ENCODE results near the gene ITGBL1.

Gene ITGBL1

DNA sequence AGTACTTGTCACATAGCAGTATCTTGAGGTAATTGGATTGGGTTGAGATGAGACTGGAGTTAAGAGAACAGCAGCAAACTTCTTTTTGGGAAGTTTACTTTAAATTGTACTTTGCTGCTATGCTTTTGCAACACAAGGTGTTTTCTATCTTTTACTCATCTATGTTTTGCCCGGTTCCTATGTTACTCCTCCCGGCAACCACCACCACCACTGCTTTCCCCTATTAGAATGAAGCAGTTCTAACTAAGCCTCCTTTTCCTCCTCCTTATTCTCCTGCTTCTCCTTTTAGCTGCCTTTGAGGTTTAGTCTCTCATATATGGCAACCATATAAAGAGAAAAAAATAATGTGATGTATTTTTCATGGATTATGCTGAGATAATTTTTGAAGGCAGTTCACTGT is 233.5 kb downstream of the ITGBL1 start:
- TF ChIP-seq, protein P1, sequence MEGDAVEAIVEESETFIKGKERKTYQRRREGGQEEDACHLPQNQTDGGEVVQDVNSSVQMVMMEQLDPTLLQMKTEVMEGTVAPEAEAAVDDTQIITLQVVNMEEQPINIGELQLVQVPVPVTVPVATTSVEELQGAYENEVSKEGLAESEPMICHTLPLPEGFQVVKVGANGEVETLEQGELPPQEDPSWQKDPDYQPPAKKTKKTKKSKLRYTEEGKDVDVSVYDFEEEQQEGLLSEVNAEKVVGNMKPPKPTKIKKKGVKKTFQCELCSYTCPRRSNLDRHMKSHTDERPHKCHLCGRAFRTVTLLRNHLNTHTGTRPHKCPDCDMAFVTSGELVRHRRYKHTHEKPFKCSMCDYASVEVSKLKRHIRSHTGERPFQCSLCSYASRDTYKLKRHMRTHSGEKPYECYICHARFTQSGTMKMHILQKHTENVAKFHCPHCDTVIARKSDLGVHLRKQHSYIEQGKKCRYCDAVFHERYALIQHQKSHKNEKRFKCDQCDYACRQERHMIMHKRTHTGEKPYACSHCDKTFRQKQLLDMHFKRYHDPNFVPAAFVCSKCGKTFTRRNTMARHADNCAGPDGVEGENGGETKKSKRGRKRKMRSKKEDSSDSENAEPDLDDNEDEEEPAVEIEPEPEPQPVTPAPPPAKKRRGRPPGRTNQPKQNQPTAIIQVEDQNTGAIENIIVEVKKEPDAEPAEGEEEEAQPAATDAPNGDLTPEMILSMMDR (IDR thresholded peaks at IDR 0.05) = no peak
- Histone ChIP-seq H3K4me1 (ENCODE audit: control insufficient read depth in 1 of 2, insufficient read depth in 1 of 2, low read depth in 1 of 2, low read length in 1 of 2) (no peaks in the 10 kb centered on the region), H3K27me3 (no peaks in the 10 kb centered on the region), H3K9me3 (no peaks in the 10 kb centered on the region), H3K4me3 (ENCODE audit: low read depth in 1 of 2, low read length in 1 of 2) (no peak overlapping the region), H3K27ac (no peak overlapping the region), H3K36me3 (no peaks in the 10 kb centered on the region)

DNA sequence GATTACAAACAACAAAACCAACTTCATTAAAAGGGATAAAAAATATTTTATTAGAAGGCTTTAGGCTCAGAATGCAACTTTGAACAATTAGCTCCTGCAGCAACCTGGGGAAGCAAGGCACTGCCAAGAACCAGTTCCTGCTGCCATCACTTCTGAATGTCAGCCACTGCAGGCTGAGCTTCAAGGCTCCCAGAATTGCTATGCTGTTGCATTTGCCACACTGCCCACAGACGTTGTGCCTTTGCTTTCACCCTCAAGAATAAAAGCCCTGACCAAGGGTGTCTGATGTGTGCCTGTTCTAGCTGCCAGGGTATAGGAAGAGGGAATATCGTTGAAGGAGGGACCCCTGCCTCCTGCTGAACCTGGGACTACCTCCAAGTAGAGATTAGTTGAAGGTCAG is 238.4 kb downstream of the ITGBL1 start:
- Histone ChIP-seq H3K9me3 (no peaks in the 10 kb centered on the region), H3K4me3 (ENCODE audit: low read depth in 1 of 2, low read length in 1 of 2) (no peak overlapping the region), H3K36me3 (no peaks in the 10 kb centered on the region), H3K4me1 (ENCODE audit: control insufficient read depth in 1 of 2, insufficient read depth in 1 of 2, low read depth in 1 of 2, low read length in 1 of 2) (peaks cover 0 to under 1% of the 10 kb centered on the region in 2 experiments), H3K27ac (no peak overlapping the region), H3K27me3 (no peaks in the 10 kb centered on the region)
- TF ChIP-seq, protein P1 (IDR thresholded peaks at IDR 0.05) = no peak

DNA sequence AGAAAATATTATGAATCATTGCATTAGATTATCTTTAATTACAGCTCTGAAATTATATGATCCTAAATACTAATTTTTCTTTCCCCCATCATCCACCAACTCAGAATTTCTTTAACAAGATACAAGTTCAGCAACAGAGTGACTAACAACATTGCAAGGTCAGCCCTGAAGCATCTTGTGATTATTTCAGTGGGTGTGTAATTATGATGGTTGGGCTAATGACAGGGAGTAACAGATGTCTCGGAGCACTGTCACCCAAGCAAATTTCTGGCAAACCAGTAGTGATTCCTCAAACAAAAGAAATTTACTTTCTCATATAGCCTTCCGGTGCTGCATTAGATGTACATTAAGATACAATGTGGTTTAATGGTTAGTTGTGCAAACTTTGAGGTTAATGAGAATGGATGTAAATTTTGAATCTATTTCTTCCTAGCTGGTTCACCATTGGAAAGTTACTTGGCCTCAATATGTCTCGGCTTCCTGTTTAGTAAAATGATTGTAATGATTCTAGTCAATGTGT is 238.9 kb downstream of the ITGBL1 start:
- Histone ChIP-seq H3K4me3 (ENCODE audit: low read depth in 1 of 2, low read length in 1 of 2) (no peak overlapping the region), H3K4me1 (ENCODE audit: control insufficient read depth in 1 of 2, insufficient read depth in 1 of 2, low read depth in 1 of 2, low read length in 1 of 2) (peaks cover 0 to 5% of the 10 kb centered on the region in 2 experiments), H3K27me3 (no peaks in the 10 kb centered on the region), H3K27ac (no peak overlapping the region), H3K36me3 (no peaks in the 10 kb centered on the region), H3K9me3 (no peaks in the 10 kb centered on the region)
- TF ChIP-seq, protein P1 (IDR thresholded peaks at IDR 0.05) = no peak

DNA sequence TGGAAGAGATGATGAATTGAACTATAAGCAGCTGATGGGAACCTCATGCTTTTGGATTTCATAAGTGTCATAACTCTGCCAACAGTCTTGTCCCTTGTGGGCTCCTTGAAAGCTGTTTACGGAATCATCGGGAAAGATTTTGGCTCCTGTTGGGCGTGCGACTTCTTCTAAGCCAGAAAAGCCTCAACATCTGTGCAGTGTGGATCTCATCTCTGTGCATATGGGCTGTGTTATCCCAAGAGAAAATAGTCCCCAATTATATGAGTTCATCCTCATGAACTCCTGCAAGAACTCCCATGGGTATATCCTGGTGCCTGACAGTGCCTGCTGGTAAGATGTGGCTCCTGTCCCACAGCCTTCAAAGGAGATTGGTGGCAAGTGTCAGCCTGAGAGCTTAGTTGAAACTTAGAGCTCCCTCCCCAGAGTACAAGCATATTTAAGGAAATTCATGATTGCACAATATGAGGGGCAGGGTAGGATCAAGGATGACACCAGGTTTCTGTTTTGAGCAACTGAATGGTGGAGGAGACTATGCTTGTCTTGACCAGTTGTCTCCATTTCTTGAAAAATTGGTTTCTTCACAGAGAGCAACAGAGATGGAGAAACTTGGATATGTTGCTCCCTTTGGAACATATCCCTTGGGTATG is 243.5 kb downstream of the ITGBL1 start:
- TF ChIP-seq, protein P1 (IDR thresholded peaks at IDR 0.05) = no peak
- Histone ChIP-seq H3K27ac (no peak overlapping the region), H3K36me3 (no peaks in the 10 kb centered on the region), H3K27me3 (no peaks in the 10 kb centered on the region), H3K4me1 (ENCODE audit: control insufficient read depth in 1 of 2, insufficient read depth in 1 of 2, low read depth in 1 of 2, low read length in 1 of 2) (peaks cover 14 to 25% of the 10 kb centered on the region in 2 experiments), H3K4me3 (ENCODE audit: low read depth in 1 of 2, low read length in 1 of 2) (no peak overlapping the region), H3K9me3 (no peaks in the 10 kb centered on the region)

DNA sequence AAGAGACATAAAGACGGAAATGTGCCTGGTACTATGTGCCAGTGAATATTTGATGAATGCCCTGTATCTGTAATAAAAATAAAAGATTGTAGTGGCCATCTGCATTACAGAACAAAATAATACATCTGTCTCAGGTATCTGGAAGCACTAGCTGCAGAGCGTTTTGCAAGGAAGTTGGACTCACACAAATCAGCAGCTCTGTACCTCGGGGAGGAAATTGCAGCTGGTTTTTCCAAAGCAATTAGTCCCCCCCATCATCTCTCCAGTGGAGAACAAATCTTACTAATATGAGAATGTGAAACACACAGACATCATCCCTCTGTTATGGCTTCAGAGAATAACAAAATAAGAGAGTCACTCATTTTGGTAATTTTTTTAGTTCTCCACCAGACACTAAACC is 245.3 kb downstream of the ITGBL1 start:
- Histone ChIP-seq H3K27ac (no peak overlapping the region), H3K4me1 (ENCODE audit: control insufficient read depth in 1 of 2, insufficient read depth in 1 of 2, low read depth in 1 of 2, low read length in 1 of 2) (peaks cover 14 to 26% of the 10 kb centered on the region in 2 experiments), H3K9me3 (no peaks in the 10 kb centered on the region), H3K36me3 (no peaks in the 10 kb centered on the region), H3K4me3 (ENCODE audit: low read depth in 1 of 2, low read length in 1 of 2) (no peak overlapping the region), H3K27me3 (no peaks in the 10 kb centered on the region)
- TF ChIP-seq, protein P1 (IDR thresholded peaks at IDR 0.05) = no peak

Measured in neutrophil (primary cell).